HG03565 (cell line): Measurements from ENCODE around the gene UBAP2.

Experiments used
- ATAC-seq: cut with Tn5 transposase; IDR thresholded peaks from one replicate; pipeline ENCODE4 v1.9.1; 2021; ENCODE audit warnings: mild to moderate bottlenecking, moderate library complexity; ENCODE audit not compliant: unreplicated experiment

UBAP2 gene

GRCh38 chr9:33924978-33925797, 123.5 kb downstream of the UBAP2 start:
- no peak for ATAC-seq

- no peak for ATAC-seq
Observed at GRCh38 chr9:33923998-33924701, 124.5 kb downstream of the UBAP2 start.

GRCh38 chr9:33923079-33923478, 125.6 kb downstream of the UBAP2 start:
- ATAC-seq = no peak

GRCh38 chr9:33921967-33922895, 126.5 kb downstream of the UBAP2 start:
- no peak for ATAC-seq

- no peak for ATAC-seq
Observed at GRCh38 chr9:33919276-33919897, 129.3 kb downstream of the UBAP2 start.

- ATAC-seq = no peak
Observed at GRCh38 chr9:33917036-33917435, 131.7 kb downstream of the UBAP2 start.

GRCh38 chr9:33914887-33915628, 133.6 kb downstream of the UBAP2 start:
- no peak for ATAC-seq

GRCh38 chr9:33913541-33913940, 135.1 kb downstream of the UBAP2 start:
- no peak for ATAC-seq

- no peak for ATAC-seq
Observed at GRCh38 chr9:33908749-33909148, 139.9 kb downstream of the UBAP2 start.

- ATAC-seq = no peak
Observed at GRCh38 chr9:33908114-33908513, 140.6 kb downstream of the UBAP2 start.

- no peak for ATAC-seq
Observed at GRCh38 chr9:33907347-33907746, 141.3 kb downstream of the UBAP2 start.

GRCh38 chr9:33906769-33907168, 141.9 kb downstream of the UBAP2 start:
- ATAC-seq = no peak

- no peak for ATAC-seq
Observed at GRCh38 chr9:33905137-33905536, 143.6 kb downstream of the UBAP2 start.

- no peak for ATAC-seq
Observed at GRCh38 chr9:33903157-33903780, 145.4 kb downstream of the UBAP2 start.

GRCh38 chr9:33894316-33894715, 154.4 kb downstream of the UBAP2 start:
- ATAC-seq = no peak

GRCh38 chr9:33893861-33894260, 154.8 kb downstream of the UBAP2 start:
- no peak for ATAC-seq

GRCh38 chr9:33885948-33886347, 162.7 kb downstream of the UBAP2 start:
- no peak for ATAC-seq

GRCh38 chr9:33884856-33885701, 163.6 kb downstream of the UBAP2 start:
- no peak for ATAC-seq

GRCh38 chr9:33881635-33882034, 167.1 kb downstream of the UBAP2 start:
- no peak for ATAC-seq
